Osteocyte (in vitro differentiated cells): ENCODE results near the gene SIT1. TPM values are rescaled to one million over a fixed set of nuclear protein-coding genes. Genes with fewer than 3 reads are reported as not detected.

Source experiments
- DNase-seq: peaks from one replicate; pipeline ENCODE4 v3.0.0; 2021; ENCODE audit warnings: mixed read lengths; ENCODE audit not compliant: unreplicated experiment; ENCODE audit errors: extremely low spot score
- H3K27ac Mint-ChIP-seq: one replicate; pipeline ENCODE4 v1.8.0; 2021; ENCODE audit warnings: mild to moderate bottlenecking, mixed read lengths; ENCODE audit not compliant: unreplicated experiment
- H3K27me3 Mint-ChIP-seq: one replicate; pipeline ENCODE4 v1.8.0; 2021; ENCODE audit warnings: mixed read lengths; ENCODE audit not compliant: unreplicated experiment
- H3K36me3 Mint-ChIP-seq: one replicate; pipeline ENCODE4 v1.8.0; 2021; ENCODE audit warnings: mixed read lengths; ENCODE audit not compliant: unreplicated experiment
- H3K4me1 Mint-ChIP-seq: one replicate; pipeline ENCODE4 v1.8.0; 2021; ENCODE audit warnings: mixed read lengths; ENCODE audit not compliant: unreplicated experiment
- H3K4me3 Mint-ChIP-seq: one replicate; pipeline ENCODE4 v1.8.0; 2021; ENCODE audit warnings: mild to moderate bottlenecking, moderate library complexity, mixed read lengths; ENCODE audit not compliant: unreplicated experiment
- H3K9me3 Mint-ChIP-seq: one replicate; pipeline ENCODE4 v1.8.0; 2021; ENCODE audit warnings: mixed read lengths; ENCODE audit not compliant: unreplicated experiment
- total RNA-seq: library from RNA; stranded (reverse); gene quantifications from 2 replicates; pipeline ENCODE4 v1.2.1, GENCODE V29; 2021
- TF ChIP-seq, protein P1 (sequence below): fragments of 200-600 bp; sonication (generic); IDR thresholded peaks from 2 replicates; pipeline ENCODE4 v1.5.0; 2021; ENCODE audit warnings: antibody characterized with exemption, mild to moderate bottlenecking, moderate library complexity

Gene SIT1
- total RNA-seq, 1 donor from 2014 or later, result not detected

DNA sequence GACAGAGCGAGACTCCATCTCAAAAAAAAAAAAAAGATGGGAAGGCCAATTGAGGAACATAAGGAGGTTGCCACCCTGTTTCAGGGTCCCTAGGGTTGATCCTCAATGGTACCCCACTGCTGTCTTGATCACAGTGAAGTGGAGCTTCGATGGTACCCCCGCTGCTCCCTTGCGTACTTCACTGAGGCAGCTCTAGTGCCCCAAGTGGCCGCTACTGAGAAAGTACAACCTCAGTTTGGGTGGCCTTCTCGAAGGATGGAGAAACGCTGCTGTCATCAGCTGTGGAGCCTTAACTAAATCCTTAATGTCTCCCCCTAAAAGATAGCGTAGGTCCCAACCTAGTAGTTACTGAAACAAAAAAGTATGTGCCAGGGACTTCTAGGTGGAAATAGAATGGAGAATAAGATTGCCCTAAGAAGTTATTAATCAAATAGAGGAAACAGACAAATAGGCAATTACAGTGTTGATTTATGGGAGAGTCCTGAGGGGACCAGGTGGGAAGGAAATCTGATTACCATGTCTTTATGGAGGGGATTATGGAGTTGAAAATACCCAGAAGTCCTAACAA is 39.4 kb downstream of the SIT1 start:
- Mint-ChIP-seq H3K4me3 (no peak overlapping the region), H3K27me3 (peaks cover 31% of the 10 kb centered on the region), H3K27ac (no peak overlapping the region), H3K4me1 (peaks cover 8% of the 10 kb centered on the region), H3K9me3 (no peaks in the 10 kb centered on the region), H3K36me3 (peaks cover 11% of the 10 kb centered on the region)
- TF ChIP-seq, protein P1, sequence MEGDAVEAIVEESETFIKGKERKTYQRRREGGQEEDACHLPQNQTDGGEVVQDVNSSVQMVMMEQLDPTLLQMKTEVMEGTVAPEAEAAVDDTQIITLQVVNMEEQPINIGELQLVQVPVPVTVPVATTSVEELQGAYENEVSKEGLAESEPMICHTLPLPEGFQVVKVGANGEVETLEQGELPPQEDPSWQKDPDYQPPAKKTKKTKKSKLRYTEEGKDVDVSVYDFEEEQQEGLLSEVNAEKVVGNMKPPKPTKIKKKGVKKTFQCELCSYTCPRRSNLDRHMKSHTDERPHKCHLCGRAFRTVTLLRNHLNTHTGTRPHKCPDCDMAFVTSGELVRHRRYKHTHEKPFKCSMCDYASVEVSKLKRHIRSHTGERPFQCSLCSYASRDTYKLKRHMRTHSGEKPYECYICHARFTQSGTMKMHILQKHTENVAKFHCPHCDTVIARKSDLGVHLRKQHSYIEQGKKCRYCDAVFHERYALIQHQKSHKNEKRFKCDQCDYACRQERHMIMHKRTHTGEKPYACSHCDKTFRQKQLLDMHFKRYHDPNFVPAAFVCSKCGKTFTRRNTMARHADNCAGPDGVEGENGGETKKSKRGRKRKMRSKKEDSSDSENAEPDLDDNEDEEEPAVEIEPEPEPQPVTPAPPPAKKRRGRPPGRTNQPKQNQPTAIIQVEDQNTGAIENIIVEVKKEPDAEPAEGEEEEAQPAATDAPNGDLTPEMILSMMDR, result peak; percentile 66
- no peak for DNase-seq

DNA sequence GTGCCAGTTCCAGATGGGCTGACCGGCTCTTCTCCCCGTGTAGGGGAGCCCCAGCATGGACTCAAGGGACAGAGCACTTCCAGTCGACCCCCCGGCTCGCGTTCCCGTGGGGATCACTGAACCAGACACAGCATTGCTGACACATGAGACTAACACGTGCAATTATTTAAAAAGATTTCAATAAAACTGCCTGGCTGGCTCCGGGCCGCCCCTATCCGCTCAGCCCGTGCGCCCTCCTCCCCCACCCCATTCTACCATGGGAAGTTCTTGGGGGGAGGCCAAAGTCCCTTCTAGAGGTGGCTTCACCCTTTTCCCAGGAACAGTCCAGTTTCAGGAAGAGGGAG is 40.9 kb downstream of the SIT1 start:
- Mint-ChIP-seq H3K4me3 (no peak overlapping the region), H3K4me1 (peaks cover 10% of the 10 kb centered on the region), H3K9me3 (no peaks in the 10 kb centered on the region), H3K36me3 (peaks cover 11% of the 10 kb centered on the region), H3K27me3 (peaks cover 18% of the 10 kb centered on the region), H3K27ac (no peak overlapping the region)
- no peak for DNase-seq
- TF ChIP-seq, protein P1, result no peak

- Mint-ChIP-seq H3K4me1 (peaks cover 14% of the 10 kb centered on the region), H3K9me3 (no peaks in the 10 kb centered on the region), H3K27ac (no peak overlapping the region), H3K27me3 (peaks cover 12% of the 10 kb centered on the region), H3K36me3 (peaks cover 11% of the 10 kb centered on the region), H3K4me3 (no peak overlapping the region)
- no peak for DNase-seq
- TF ChIP-seq, protein P1, result no peak
These were observed 41.5 kb downstream of the SIT1 start for GRCh38 chr9:35609001-35609819.

GRCh38 chr9:35608221-35608620 is 42.5 kb downstream of the SIT1 start:
- no peak for DNase-seq
- Mint-ChIP-seq H3K27ac (no peak overlapping the region), H3K9me3 (no peaks in the 10 kb centered on the region), H3K36me3 (peaks cover 11% of the 10 kb centered on the region), H3K27me3 (peaks cover 8% of the 10 kb centered on the region), H3K4me1 (peaks cover 23% of the 10 kb centered on the region), H3K4me3 (no peak overlapping the region)
- TF ChIP-seq, protein P1, result no peak

GRCh38 chr9:35606726-35607125 is 44.0 kb downstream of the SIT1 start:
- Mint-ChIP-seq H3K27ac (peak overlapping the region; percentile 29), H3K27me3 (no peaks in the 10 kb centered on the region), H3K36me3 (peaks cover 11% of the 10 kb centered on the region), H3K4me1 (peaks cover 26% of the 10 kb centered on the region), H3K4me3 (peak overlapping the region; percentile 5), H3K9me3 (no peaks in the 10 kb centered on the region)
- no peak for DNase-seq
- TF ChIP-seq, protein P1, result no peak
